Activated CD8-positive, alpha-beta memory T cell treated with anti-CD3 and anti-CD28 coated beads, Interleukin-2, amount 50 U/mL, for 24 hours (primary cell): ENCODE measurements around the gene NRIP1.

Experiments
- DNase-seq: peaks from one replicate; pipeline ENCODE4 v3.0.0-alpha.2; 2020; ENCODE audit errors: extremely low read depth

Gene NRIP1

DNA sequence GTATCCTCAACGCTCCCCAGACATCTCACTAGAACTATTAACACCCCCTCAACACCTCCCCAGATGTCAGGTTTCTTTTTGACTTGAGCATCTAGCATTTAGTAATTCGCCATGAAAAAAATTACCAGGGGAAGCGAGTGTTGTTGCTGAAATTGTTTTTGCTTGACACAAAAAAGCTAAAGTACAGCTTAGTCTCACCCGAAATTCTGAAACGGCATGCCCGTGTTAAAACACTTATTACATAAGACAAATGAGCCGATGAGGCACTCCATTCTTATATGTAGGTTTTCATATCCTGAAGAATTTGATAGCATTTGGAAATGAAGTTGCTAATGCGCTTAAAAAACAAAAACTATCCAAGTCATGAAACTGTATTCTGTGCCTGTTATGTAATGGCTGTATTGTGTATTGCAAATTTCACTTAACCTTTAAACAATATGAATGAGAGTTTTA is 1.3 kb upstream of the NRIP1 start:
- no peak for DNase-seq

DNA sequence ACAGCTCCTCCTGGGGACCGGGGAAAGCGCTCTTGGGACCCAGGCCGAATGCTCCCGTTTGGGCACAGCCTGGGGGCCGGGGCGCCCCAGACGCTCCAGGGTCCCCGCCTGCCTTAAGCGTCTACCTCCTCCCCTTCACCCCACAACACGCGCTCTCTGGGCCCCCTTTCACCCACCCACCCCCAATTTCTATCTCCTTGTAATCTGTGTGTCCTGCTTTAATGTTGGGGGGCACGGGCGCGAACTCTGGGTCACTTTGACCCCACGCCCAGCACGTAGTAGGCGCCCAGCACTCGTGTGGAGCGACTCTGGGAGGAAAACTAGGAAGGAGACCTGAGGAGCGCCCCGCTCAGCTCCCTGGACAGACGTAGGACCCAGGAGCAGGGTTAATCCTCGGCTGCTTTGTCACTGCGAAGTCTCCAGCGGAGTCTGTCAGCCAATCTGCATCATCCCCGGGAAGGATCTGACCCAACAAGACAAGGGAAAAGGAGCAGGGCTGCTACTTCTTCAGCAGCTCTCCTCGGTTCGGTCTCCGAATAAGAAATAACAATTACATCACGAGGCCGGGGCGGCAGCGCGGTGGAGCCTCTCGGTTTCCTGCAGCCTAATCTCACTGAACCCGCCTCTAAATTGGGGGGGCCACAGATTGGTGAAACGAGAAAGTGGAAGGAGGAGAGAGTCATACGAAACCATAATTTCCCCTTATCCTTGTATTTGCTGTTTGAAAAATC is 757 bp upstream of the NRIP1 start:
- no peak for DNase-seq

DNA sequence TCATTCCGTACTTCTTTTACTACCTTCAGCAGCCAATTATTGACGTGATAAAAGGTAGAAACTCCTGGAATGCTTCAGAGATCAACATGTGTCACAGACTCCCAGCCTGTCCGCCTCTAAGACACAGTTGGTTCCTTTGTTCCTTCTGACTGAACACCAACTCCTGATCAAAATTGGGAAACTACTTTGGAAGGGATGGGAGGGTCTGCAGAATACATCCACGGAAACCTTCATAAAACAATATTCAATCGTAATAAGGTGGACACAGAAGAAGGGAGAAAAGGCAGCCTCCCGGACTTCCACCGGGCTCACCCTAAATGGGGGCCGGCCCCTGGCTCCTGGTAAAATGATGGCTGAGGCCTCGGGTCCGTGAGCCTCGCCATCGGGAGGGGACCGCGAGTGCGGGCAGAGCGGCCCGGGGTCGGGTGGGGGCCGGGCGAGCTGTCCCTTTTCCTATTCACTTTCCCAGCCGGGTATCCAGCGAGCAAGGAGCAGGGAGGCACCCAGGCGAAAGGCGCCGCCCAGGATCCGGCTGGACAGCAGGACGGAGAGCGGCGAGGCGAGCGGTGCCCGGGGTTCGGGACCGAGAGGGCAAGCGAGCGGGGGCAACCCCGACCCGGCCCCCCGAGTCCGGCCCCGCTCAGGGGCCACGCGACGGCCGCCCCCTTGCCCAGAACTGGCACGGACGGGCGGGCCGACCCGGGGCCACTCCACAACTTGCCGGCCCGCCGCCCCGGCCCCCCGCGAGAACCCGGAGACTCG is 805 bp downstream of the NRIP1 start:
- DNase-seq = no peak

DNA sequence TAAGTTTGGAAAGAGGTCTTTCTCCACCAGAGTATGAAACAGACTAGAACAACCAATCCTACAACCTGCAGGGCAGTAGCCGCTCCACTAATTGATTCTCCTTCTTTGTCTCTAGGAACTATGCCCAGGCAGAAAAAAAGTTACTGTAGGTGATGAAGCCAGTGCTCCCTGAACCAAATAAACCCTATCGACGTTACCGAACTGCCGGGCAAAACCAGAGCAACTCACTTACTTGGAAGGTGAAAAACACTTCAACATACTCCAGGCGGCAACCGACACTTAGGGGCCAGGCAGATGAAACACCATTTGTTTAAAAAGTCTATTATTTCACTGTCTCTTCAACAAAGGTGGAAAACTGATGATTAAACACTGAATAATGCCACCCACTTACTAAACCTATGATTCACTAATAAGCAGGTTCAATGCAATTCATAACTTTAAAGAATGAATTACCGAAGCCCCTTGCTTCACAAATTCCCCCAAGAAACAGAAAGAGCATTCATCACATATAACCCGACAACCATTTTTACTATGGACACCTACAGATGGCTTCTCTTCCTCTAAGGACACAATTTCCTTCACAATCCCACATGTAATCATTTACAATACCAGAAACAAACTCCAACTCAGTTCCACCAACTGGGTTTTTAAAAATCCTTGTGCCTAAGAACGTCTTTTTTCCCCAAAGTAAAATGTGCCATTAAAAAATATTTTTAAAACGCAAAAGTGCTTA is 1.6 kb downstream of the NRIP1 start:
- no peak for DNase-seq

DNA sequence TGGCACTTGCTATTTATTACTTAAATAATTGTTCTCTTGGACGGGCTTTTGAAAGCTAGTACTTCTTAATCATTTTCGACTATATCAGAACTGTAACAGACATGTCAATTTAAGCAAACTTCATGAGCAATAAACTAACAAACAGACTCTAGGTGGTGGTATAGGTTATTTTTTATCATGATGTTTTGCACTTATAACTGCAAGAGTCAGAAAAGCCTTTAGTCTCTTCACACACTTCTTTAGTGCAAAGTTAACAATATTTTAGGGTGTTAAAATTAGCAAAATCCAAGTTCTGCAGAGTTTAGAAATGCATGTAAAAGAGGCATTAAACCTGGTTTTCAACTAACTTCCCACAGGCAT is 2.2 kb downstream of the NRIP1 start:
- no peak for DNase-seq

DNA sequence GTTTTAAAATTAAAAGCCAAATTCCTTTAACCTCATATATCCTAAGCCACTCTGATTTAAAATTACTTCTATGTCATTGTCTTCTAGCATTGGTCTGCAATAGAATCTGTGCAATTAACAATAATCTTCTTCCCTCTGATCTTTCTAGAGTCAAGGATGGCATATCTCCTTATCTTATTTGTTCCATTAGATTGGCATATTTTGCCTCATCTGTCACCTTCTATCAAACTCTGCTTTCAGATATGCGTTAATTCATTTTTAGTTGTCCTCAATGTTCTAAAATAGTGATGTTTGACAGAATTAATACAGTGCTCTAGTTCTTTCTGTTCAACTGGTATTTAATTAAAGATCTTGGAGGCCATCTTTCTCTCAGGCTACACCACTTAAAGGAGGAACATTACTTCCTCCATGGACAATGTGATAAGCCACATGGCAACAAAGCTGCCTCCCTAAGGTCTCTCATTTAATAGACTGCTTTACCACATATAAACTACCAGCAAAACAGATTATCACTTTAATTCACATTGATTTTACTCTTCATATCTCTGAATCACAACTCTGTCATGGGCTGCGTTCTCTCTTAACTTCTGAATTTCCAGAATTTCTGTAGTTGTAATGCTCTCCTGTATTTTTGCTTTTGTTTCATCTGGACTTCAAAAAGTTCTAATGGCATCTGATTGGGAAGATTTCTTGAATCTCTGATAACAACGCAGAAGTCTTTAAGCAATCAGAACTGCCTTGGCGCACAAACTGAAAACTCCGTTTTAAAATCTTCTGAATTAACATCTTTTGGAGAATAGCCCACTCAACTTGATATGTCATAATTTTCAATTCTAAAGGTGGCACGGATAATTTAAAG is 2.8 kb downstream of the NRIP1 start:
- DNase-seq = no peak

DNA sequence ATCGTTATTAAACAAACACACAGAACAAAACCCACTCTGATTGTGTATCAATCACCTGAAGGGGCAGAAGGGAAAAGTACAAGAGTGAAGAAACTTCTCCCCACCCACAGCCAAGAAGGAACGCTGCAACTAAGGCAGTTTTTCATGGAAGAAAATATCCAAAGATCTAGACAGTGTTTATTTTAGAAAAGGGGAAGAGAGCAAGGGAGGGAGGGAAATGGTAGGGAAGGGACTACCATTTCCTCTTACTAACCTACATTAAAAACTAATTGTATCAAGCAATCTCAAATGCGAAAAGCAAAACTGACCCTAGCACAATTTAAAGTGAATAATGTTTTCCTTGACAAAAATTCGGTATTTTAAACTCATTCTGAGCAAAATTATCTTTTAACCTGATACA is 3.5 kb downstream of the NRIP1 start:
- no peak for DNase-seq

DNA sequence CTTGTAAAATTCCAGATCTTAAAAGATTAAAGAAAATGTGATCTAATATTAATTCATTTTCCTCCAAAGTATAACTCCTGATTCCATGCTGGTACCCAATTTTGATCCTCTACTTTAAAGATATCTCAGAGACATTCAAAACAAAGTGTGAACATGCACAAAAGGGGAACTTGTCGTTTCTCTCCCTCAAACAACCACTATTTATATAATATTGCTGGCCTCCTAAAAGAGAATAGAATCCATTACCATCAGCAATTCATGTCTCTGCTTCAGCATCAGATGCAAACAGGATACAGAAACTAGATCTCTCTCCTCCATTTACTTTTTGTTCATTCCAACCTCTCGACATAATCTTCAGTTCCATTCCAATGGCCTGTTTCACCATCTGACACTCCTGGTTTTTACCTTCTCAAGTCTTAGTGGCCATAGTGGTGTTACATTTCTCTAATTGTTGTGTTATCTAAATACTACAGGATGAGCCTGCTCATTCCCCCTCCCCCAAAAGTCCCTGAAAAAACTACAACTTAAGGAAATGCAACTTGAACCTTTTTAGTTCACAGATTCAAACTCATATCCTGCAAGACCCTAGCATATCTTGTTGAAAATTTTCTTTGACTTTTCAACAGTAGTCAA is 4.1 kb downstream of the NRIP1 start:
- DNase-seq = no peak

DNA sequence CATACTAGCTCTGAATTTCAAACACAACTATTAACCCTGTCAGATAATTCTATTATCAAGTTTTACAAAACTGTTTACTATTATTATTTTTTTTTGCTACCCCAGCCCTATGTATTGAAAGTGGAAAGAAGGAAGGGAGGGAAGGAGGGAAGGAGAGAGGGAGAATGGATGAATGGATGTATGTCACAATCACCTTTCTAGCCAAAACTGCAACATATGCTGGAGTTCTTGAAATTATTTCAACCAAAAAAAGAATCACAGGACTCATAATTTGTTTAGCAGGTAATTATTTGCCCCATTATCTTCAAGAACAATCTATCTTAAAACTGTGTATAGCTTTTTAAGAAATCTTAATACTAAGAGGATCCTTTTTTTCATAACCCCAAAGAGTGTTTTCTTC is 5.4 kb downstream of the NRIP1 start:
- DNase-seq = no peak

DNA sequence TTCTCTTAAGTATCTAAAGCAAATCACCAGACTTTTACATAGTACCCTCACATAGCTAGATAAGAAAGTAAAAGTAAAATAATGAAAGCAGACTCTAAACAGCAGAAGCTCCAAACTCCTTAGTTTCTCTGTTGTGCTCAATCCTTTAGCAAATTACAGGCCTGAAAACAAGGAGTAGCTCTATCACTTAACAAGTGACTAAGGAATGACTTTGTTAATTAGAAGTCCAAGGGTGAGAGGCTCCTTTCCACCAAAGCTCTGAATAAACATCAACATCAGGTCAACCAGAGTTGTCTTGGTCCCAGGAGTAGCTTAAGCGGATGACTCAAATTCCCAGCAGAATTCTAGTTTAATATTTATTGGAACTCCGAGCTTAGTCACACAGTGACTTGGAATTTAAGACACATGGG is 5.9 kb downstream of the NRIP1 start:
- no peak for DNase-seq

DNA sequence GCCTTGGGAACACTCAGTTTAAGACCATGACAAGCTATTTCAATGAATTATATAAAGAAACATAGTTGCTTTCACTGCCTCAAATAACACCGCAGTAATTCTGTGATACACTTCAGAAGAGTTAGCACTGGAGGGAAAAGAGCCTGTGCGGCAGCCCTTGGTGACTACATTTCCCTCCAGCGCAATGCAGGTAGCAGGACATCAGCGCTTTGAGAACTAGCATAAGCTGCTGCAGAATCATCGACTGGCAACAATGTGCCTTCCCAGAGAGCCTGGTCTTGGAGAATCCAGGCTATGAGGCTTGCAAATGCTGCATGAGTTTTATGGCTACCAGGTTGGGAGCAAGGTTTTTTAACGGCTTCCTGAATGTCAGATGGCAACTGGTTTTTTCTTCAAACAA is 7.5 kb downstream of the NRIP1 start:
- no peak for DNase-seq

DNA sequence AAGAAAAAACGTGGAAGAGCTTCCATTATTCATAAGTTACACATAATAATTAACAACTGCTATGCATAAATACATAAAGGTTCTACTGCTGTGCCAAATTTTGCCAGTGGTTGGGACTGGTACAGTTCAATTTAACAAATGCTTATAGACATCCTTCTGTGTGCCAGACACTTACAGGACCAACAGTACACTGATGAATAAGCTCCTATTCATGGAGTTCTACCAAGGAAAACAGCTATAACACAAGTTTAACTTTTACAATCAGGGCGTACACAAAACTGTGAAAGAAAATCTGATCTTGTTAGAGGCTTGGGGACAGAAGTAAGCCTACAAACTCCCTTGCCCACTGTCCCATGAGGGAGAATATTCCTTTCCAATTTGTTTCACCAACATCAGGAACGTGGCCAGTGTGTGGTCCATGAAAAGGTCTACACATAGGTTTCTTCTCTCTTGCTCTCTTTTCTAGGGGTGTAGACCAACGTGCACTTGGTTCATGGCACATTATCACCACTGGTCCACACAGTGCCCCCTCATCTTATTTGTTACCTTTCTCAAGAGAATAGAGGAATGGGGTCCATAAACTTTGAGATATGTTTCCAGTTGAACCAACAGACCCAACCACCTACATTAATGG is 10.1 kb downstream of the NRIP1 start:
- no peak for DNase-seq

DNA sequence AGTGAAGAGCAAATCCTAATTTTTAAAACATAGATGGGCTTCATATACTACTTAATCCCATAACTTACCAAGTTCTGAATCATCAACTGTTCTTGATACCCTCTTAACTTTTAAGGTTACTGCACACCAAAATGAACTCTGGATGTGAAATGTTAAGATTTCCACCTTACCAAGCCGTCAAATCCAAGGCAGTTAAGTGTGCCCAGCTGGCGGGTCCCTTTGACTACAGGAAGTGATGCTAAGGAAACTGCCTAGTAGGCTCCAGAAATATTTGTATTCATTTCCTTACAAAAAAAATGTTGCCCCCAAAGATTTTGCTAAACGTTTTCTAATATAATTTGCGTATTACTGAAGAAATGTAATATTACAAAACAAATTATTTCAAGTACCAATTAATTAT is 10.7 kb downstream of the NRIP1 start:
- DNase-seq = no peak

DNA sequence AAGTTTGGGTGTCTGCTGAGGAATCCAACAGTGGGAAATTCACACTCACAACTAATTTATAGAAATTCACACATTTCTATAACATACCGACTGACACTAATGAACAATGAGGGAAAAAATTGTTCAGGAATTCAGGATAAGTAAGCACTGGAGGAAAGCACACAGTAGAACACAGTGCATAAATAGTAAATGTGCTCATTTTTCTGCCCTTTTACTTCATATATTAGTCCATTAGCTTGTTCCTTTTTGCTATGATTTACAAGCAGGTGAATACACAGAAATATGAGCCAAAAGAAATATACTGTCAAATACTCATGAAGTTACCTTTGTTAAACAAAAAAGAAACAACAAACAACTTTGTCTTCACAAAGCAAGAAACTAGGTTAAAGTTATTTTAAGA is 11.3 kb downstream of the NRIP1 start:
- DNase-seq = no peak

DNA sequence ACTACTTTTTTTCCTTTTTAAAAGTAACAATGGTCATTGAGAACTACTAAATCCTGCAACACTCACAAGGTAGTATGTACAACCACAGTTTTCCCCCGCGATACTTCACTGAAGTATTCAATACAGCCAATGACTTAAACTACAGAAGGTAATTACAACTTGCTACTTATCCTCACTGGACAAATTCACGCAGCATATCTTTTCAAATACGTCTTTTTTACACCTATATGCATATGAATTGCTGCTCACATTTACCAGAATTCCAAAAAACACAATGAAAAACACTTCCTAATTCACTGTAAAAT is 12.4 kb downstream of the NRIP1 start:
- no peak for DNase-seq

DNA sequence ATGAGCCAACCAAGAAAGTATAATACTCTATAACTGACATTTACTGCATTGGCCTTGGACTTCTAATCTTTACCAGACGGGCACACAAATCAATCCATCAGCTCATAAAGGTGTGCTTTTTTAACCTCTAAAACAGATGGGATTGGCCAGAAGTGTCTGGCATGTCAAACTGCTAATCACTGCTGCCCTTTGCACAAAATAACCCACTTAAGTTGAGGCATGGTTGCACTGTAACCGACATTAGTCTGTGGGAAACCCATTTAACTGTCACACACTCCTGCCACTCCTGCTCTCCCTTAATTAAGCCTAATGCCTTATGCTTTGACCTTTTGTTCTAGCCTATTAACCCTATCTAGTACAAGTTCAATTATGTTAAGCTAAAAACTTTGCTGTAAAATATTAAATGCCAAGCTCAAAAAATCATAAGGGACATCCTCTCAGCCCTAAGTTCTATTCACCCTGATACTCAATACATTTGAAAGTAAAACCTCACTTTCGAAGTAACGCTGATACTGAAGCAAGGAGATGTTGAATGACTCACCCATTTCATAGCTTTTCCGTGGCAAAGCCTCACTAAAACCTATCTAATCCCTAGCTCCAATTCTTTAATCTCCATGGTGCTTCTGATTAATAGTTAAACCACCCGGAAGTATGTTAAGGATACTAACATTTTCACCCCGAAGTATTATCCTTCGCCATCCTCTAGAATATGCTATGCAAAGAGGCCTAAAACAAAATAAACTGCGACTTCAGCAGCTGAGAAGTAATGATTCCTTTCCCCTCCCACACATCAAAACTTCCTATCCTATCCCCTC is 12.9 kb downstream of the NRIP1 start:
- DNase-seq = no peak

DNA sequence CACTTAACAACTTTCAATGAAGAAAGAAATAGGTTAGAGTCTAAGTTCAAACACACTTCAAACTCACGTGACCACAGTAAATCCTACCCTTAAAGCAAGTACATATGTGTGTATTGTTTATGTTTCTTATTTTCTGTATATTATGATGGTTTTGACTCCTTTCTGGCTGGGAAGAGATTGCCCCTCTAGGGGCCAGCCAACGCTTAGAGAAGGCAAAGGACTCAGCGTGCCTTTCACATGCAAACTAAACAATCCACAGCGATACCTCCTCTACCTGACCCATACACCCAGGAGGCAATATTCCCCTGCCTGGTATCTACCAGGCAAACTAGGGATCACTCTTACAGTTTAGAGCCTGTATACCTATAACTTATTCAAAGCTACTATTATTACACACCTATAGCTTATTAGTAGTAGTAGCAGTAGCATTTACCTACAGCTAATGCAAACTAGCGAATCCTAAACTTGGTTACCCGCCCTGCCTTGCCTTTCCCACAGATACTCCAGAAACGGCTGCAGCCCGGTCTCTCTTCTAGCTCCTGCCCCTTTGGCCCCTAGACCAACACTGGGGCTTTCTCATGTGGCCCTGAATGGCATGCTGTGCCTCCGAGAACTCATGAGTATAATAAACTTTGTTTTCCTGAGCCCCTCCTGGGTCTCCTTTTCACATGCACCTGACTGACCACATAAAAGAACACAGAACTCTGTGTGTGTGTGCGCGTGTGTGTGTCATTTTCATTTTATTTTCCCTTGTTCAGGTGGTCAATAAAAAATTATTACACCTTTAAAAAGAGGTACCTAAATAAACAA is 14.0 kb downstream of the NRIP1 start:
- DNase-seq = no peak

DNA sequence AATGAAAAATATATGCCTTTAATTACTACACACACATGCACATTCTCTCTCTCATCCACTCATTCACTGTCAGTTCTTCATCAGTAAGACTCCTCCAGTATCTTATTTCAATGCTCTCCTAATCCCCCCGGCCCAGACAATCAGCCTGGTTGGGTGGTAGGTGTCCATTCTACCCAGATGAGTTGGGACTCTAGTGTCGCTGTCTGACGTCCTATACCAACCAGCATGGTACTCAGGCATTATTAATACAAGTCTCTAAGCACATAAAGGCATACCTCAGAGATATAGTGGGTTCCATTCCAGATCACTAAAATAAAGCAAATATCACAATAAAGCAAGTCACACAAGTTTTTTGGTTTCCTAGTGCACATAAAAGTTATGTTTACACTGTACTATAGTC is 19.8 kb downstream of the NRIP1 start:
- DNase-seq = no peak

DNA sequence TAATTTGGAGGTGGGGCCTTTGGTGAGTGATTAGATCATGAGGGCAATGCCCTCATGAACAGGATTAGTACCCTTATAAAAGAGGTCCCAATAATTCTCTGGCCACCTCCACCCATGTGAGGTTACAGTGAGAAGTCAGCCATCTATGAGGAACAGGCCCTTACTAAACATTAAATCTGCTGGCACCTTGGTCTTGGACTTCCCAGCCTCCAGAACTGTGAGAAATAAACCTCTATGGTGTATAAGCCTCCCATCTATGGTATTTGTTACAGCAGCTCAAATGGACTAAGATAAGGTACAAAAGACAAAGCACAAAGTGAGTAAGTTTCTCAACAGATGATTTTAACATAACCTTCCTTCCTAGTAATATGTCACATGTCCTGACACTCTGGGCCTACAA is 22.3 kb downstream of the NRIP1 start:
- DNase-seq = no peak
